ENCODE results near the gene CDH13. TPM values are rescaled to one million over a fixed set of nuclear protein-coding genes. Genes with fewer than 3 reads are reported as not detected.

The CDH13 gene
- total and polyA plus RNA-seq, 9 of the 15 experiments (the other 6 are each of a cell fraction or from before 2014, with no cell fraction given) = 0.03 TPM; not detected in 8

- no peaks in the 10 kb centered on the region for H3K36me3 ChIP-seq (ENCODE audit: control insufficient read depth, insufficient read depth, low read length)
- no peak overlapping the region for H3K4me3 ChIP-seq
- in situ Hi-C loops (cut with MboI) = no loop called here
- H3K79me2 ChIP-seq (ENCODE audit: control insufficient read depth, insufficient read depth, low read length) = no peaks in the 10 kb centered on the region
- H2AFZ ChIP-seq (ENCODE audit: low read depth, low read length) = no peak overlapping the region
- H4K20me1 ChIP-seq (replicated peaks; ENCODE audit: control insufficient read depth, insufficient read depth, low read length) = no peaks in the 10 kb centered on the region
- H3K9me1 ChIP-seq (ENCODE audit: control insufficient read depth, insufficient read depth, low read length) = no peaks in the 10 kb centered on the region
- TF ChIP-seq NONO (IDR thresholded peaks at IDR 0.05; ENCODE audit: low read depth in 2 of 2, low read length in 1 of 2) = no peak
- TF ChIP-seq ZNF561 (CRISPR knock-in tag; conservative IDR thresholded peaks at IDR 0.05) = no peak
- TF ChIP-seq EHMT2 (IDR thresholded peaks at IDR 0.05) = no peak
- no peak for TF ChIP-seq SMAD3 (CRISPR knock-in tag; conservative IDR thresholded peaks at IDR 0.05)
- TF ChIP-seq ZNF347 (CRISPR knock-in tag; IDR thresholded peaks at IDR 0.05; ENCODE audit: low read depth) = no peak
- TF ChIP-seq ZBTB7A (IDR thresholded peaks at IDR 0.05; ENCODE audit: borderline replicate concordance, control insufficient read depth, low read depth, low read length) = no peak
- TF ChIP-seq CREB3L1 (IDR thresholded peaks at IDR 0.05; ENCODE audit: borderline replicate concordance, low read depth) = no peak
- TF ChIP-seq UBTF (IDR thresholded peaks at IDR 0.05; ENCODE audit: borderline replicate concordance in 1 of 2, low read depth in 2 of 2, low read length in 2 of 2) = no peak
- no peak for TF ChIP-seq ZFP91 (CRISPR knock-in tag; IDR thresholded peaks at IDR 0.05)
- ATAC-seq (no peak), DNase-seq (ENCODE audit: extremely low read depth in 1 of 4, low spot score in 3 of 4) (no peak), FAIRE-seq (no peak)
- intact Hi-C loops (cut with micrococcal nuclease) = no loop called here
- no peaks in the 10 kb centered on the region for H3K9me3 ChIP-seq (replicated peaks; ENCODE audit: control insufficient read depth, insufficient read depth, low read depth, low read length)
- no peak overlapping the region for H3K9ac ChIP-seq (ENCODE audit: insufficient read depth in 1 of 2, low read depth in 2 of 2, low read length in 2 of 2)
- no peaks in the 10 kb centered on the region for H3K4me1 ChIP-seq (replicated peaks in 1 of 2; ENCODE audit: control insufficient read depth in 2 of 2, insufficient read depth in 2 of 2, low read length in 2 of 2)
- no TSS peak for BruUV-seq (replicated peaks)
- CTCF ChIA-PET (ENCODE audit: low intra/inter-chr PET ratio) = no interaction called here
- H3K4me2 ChIP-seq (ENCODE audit: insufficient read depth, low read length) = no peak overlapping the region
- no peaks in the 10 kb centered on the region for H3K27me3 ChIP-seq (ENCODE audit: control insufficient read depth in 2 of 2, insufficient read depth in 2 of 2, low read length in 2 of 2)
- H3K27ac ChIP-seq (ENCODE audit: extremely low read depth, low read depth, low read length) = no peak overlapping the region
- 0% methylated on average over 1 of the region's 1 CpG for WGBS (ENCODE audit: insufficient coverage, low coverage, missing lambda C conversion rate)
- POLR2A ChIA-PET = no interaction called here
Observed at GRCh38 chr16:82657786-82658185, 31.0 kb downstream of the CDH13 start.

All from K562 (cell line).